AG04450 (cell line): Measurements from ENCODE around the gene ARMC9. TPM values are rescaled to one million over a fixed set of nuclear protein-coding genes. Genes with fewer than 3 reads are reported as not detected.

Experiments used
- CTCF ChIA-PET: fragments of 300-600, 350-600 bp; formaldehyde crosslinking; extraction: SDS; loops from one replicate; lab custom pipeline; 2022; ENCODE audit warnings: antibody characterized with exemption, inconsistent platforms; lab: Charles Lee
- POLR2A ChIA-PET: fragments of 350-600 bp; formaldehyde crosslinking; extraction: SDS; loops from one replicate; lab custom pipeline; 2021; ENCODE audit warnings: antibody characterized with exemption, inconsistent platforms; lab: Yijun Ruan, JAX
- DNase-seq: peaks from one replicate; pipeline ENCODE4 v3.0.0-alpha.2; 2011; ENCODE audit warnings: low read depth, low spot score
- H3K27ac ChIP-seq: one replicate; pipeline ENCODE4 v1.5.1; 2012; ENCODE audit warnings: low read depth, low read length, control low read depth
- H3K27me3 ChIP-seq: one replicate; pipeline ENCODE4 v1.6.0; 2012; ENCODE audit warnings: low read length; ENCODE audit not compliant: control insufficient read depth, insufficient read depth
- H3K4me3 ChIP-seq: 2 replicates; pipeline ENCODE4 v1.5.1; 2011; ENCODE audit warnings: mild to moderate bottlenecking, low read depth, low read length, control low read depth
- H3K9me3 ChIP-seq: 2 replicates; pipeline ENCODE4 v1.5.1; 2012; ENCODE audit warnings: low read length; ENCODE audit not compliant: control insufficient read depth, insufficient read depth
- CTCF ChIP-seq: IDR thresholded peaks from 2 replicates; pipeline ENCODE4 v1.5.1; 2011; ENCODE audit warnings: low read depth, low read length, control low read depth, inconsistent platforms
- polyA plus RNA-seq: library from polyadenylated mRNA; depleted of rRNA; stranded (reverse); fragments of >200 nt; gene quantifications from 2 replicates; pipeline ENCODE4 v1.2.3, GENCODE V29; 2011

Gene ARMC9
- polyA plus RNA-seq, 1 experiment: 49.4 TPM

DNA sequence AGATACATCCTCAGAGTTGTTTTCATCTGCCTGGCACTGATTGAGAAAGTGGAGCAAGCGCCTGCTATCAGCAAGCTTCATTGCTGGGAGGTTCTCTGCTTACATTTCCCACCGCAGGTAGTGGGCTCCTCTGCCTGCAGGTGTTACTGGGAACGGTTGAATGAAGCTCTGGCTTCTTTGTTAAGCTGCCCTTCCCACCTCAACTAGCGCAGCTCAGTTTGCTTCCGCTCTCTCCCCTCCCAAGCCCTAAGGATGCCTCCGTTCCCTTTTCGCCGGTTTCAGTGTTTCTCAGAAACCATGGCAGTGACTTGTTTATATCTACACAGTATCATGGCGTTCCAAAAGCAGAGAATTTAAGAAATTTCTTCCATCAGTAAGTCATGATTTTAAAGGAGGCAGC lies 124.9 kb downstream of the ARMC9 start:
- H3K27me3 ChIP-seq: no peaks in the 10 kb centered on the region
- H3K9me3 ChIP-seq: no peaks in the 10 kb centered on the region
- no peak for TF ChIP-seq CTCF
- H3K27ac ChIP-seq: no peak overlapping the region
- ChIA-PET CTCF (interaction anchor here (0.7 to 3.3 kb wide), 3 partner anchors 26 to 89 kb away, joined by 3 to 12 read pairs (median 6); no protein-coding TSS in a partner anchor), POLR2A (no interaction called here)
- DNase-seq: no peak
- H3K4me3 ChIP-seq: no peak overlapping the region

DNA sequence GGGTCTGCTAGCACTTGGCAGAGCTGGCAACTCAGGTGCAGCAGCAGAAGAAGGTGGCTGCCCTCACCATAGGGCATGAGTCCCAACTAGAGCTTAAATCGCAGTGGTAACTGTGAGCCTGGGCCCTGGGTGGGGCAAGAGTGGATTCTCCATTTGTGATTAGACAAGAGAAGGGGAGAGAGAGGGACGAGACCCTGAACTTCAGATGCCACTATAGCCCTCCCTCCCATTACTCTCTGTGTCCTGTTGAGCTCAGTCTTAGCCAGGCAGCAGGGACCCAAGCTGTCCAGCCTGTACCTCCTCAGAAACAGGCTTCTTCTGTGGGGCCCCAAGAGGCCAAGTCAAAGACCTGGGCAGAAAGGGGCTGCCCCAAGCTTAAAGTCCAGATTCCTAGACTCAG lies 127.4 kb downstream of the ARMC9 start:
- TF ChIP-seq CTCF: no peak
- no peak overlapping the region for H3K4me3 ChIP-seq
- no peaks in the 10 kb centered on the region for H3K27me3 ChIP-seq
- CTCF ChIA-PET: no interaction called here
- H3K9me3 ChIP-seq: no peaks in the 10 kb centered on the region
- H3K27ac ChIP-seq: no peak overlapping the region
- DNase-seq: no peak
- POLR2A ChIA-PET: no interaction called here

GRCh38 chr2:231326404-231326803 lies 128.0 kb downstream of the ARMC9 start:
- Histone ChIP-seq H3K4me3 (no peak overlapping the region), H3K27me3 (no peaks in the 10 kb centered on the region), H3K27ac (no peak overlapping the region), H3K9me3 (no peaks in the 10 kb centered on the region)
- no peak for DNase-seq
- CTCF ChIA-PET: no interaction called here
- TF ChIP-seq CTCF: no peak
- POLR2A ChIA-PET: no interaction called here

GRCh38 chr2:231330311-231330710 lies 131.9 kb downstream of the ARMC9 start:
- TF ChIP-seq CTCF: no peak
- CTCF ChIA-PET: no interaction called here
- Histone ChIP-seq H3K4me3 (no peak overlapping the region), H3K27me3 (no peaks in the 10 kb centered on the region), H3K9me3 (no peaks in the 10 kb centered on the region; the same call in 1 of the 2 replicates), H3K27ac (no peak overlapping the region)
- POLR2A ChIA-PET: no interaction called here
- DNase-seq: no peak

- H3K27ac ChIP-seq: no peak overlapping the region
- no peaks in the 10 kb centered on the region for H3K27me3 ChIP-seq
- POLR2A ChIA-PET: no interaction called here
- no peaks in the 10 kb centered on the region; the same call in 1 of the 2 replicates for H3K9me3 ChIP-seq
- CTCF ChIA-PET: no interaction called here
- no peak for DNase-seq
- TF ChIP-seq CTCF: no peak
- H3K4me3 ChIP-seq: no peak overlapping the region
Measured at GRCh38 chr2:231331533-231331932, 133.1 kb downstream of the ARMC9 start.
